ENCODE data around the gene NKG7.

NKG7 gene

DNA sequence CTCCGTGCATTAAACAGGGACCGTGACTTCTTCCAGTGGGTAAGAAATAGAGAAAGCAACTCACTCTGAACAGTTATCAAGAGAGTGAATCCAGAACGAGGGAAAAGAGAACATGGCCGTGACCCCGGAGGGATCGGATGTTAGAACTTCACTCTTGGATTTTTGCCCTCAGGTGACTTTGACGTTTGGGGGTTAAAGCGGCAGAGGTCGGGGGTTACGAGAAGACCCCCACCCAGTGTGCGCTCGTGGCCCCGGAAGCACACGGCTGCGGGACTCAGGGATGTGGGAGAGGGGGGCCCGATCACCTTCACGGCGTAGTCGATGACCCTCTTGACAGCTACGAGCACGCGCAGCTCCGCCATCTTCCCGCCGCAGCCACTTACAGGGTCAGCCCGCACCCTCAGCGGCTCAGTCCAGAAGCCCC, 6.5 kb downstream of the NKG7 start, which contains the start of gene ETFB:
Gene ETFB, minus strand, starts transcription at position 424 of the 424 bp plus-strand sequence. Its CDS starts 62 bp downstream, at position 362.
- peak within 1 kb of the TSS; percentile 95 to 100 for H3K27ac ChIP-seq
- DNase-seq (ENCODE audit: low spot score), result no peak
- TF ChIP-seq, protein P1, sequence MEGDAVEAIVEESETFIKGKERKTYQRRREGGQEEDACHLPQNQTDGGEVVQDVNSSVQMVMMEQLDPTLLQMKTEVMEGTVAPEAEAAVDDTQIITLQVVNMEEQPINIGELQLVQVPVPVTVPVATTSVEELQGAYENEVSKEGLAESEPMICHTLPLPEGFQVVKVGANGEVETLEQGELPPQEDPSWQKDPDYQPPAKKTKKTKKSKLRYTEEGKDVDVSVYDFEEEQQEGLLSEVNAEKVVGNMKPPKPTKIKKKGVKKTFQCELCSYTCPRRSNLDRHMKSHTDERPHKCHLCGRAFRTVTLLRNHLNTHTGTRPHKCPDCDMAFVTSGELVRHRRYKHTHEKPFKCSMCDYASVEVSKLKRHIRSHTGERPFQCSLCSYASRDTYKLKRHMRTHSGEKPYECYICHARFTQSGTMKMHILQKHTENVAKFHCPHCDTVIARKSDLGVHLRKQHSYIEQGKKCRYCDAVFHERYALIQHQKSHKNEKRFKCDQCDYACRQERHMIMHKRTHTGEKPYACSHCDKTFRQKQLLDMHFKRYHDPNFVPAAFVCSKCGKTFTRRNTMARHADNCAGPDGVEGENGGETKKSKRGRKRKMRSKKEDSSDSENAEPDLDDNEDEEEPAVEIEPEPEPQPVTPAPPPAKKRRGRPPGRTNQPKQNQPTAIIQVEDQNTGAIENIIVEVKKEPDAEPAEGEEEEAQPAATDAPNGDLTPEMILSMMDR (IDR thresholded peaks at IDR 0.05), result no peak
- H3K4me3 ChIP-seq, result peak within 1 kb of the TSS; percentile 84

DNA sequence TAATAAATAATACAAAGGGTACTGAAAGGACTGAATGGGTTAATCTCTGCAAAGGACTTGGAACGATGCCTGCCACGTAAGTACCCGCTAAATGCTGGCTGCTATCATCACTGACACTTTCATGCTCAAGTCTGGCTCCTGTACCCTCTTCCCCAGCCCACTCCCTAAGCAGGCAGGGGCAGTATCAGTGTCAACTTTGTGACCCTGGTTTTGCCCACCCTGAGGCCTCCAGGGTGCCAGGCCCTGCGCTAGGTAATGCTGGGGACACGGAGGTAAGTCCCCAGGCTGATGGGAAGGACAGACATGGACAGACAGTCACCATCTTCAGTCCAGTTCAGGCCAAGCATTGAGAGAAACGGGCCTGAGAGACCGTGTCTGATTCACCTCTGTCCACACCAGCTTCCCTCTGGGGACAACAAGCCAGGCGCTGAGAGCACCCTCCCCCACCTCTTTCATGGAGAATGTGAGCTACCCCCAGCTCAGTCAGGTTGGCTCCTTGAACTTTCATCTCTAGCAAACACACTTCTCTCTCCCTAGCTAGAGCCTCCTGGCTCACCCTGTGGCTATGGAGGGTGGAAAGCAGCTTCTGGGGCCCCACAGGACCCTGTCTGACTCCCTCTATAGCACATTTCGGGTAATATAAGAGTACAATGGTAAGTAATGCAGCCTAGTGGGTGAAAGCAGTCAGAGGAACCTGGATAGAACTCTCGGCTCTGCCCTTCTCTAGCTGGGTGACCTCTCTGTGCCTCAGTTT, 7.1 kb downstream of the NKG7 start:
- TF ChIP-seq, protein P1 (IDR thresholded peaks at IDR 0.05), result no peak
- DNase-seq (ENCODE audit: low spot score), result no peak
- H3K27ac ChIP-seq, result peak overlapping the region; percentile 95 to 100
- peak overlapping the region; percentile 84 for H3K4me3 ChIP-seq

DNA sequence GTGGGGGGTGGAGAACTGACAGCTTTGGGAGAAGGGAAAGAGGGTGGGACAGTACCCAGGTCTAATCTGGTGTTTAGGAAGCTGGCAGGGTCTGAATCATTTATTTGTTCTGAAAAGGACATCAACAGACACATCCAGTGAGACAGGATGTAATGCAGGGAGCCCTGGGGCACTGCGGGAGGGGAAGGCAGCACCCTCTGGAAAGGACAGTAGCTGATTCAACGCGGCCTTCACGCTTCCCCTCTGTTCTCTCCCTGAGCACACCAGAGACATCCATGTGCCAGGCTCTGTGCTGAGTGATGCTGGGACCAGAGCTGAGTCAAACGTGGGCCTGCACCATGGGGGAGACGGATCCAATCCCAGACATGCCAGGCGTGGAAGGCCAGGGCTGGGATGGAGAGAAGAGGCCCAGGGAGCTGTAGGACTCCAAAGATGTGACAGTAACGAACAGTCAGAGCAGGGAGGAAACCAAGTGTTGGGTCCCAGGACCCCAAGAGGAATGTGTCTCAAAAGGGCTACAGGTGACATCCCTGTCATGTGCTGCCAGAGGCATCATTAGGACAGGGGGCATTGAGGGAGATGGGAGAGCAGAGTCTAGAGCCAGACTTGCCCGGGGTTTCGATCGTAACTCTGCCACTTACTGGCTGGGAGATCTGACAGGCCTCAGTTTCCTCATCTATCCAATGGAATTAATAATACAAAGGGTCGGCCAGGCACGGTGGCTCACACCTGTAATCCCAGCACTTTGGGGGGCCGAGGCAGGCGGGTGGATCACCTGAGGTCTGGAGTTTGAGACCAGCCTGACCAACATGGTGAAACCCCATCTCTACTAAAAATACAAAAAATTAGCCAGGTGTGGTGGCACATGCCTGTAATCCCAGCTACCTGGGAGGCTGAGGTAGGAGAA, 8.0 kb downstream of the NKG7 start:
- peak overlapping the region in 1 of 2 donors; percentile 80 for H3K27ac ChIP-seq
- H3K4me3 ChIP-seq, result no peak overlapping the region
- TF ChIP-seq, protein P1 (IDR thresholded peaks at IDR 0.05), result no peak
- DNase-seq (ENCODE audit: low spot score), result no peak

DNA sequence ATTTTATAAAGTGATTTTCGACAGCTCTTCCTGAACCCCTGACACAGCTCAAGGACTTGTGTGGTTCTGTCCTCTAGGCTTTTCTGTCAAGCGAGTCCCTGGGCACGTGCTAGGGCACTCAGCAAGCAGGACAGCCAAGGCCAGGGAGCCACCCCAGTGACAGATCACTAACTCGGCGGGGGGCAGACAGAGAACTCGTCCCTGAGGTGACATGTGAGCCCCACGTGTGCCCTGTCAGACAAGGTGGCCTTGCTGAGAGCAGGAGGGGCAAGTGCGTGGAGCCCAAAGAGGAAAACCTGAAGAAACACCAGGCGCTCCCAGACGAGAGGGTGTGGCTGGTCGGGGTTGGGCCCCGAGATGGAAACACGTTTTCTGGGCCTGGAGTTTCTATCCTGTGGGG, 11.2 kb downstream of the NKG7 start:
- DNase-seq (ENCODE audit: low spot score), result no peak
- TF ChIP-seq, protein P1 (IDR thresholded peaks at IDR 0.05), result no peak
- no peak overlapping the region for H3K4me3 ChIP-seq
- H3K27ac ChIP-seq, result no peak overlapping the region

DNA sequence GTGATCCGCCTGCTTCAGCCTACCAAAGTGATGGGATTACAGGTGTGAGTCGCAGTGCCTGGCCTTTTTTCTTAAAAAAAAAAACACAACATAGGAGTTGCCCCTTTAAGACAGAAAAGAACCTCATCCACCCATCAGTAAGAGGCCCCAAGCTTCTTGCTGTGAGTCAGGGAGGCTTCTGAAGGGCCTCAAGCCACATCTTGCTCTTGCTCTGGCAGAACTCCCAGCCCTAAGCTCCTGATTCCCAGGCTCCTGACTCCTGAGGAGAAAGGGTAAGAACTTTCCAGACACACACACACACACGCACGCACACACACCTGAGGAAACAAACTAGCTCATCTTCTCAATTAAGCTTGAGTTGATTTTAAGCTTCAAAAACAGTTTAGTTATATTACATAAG, 13.2 kb downstream of the NKG7 start:
- H3K27ac ChIP-seq, result no peak overlapping the region
- DNase-seq (ENCODE audit: low spot score), result no peak
- TF ChIP-seq, protein P1 (IDR thresholded peaks at IDR 0.05), result no peak

DNA sequence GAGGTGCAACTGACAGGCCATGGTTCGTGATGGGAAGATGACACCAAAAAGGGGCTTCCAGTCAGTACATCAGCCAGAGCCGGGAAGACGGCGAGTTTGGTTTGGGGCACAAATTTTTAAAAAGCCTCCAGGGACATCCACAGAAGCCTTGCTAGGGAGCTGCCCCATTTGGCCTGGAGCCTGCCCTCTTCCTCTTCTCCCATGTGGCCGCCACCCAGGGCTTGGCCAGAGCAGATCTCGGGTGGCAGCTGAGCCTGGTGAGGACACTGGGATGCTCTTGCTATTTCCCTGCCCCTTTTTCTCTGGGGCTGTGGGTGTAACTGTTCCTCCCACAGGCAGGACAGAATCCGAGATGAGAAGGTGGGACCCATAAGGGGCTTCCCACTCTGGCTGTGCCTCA, 14.5 kb downstream of the NKG7 start:
- TF ChIP-seq, protein P1 (IDR thresholded peaks at IDR 0.05), result no peak
- Histone ChIP-seq H3K4me3 (no peak overlapping the region), H3K27ac (no peak overlapping the region)
- DNase-seq (ENCODE audit: low spot score), result no peak

More for the DNA sequence above, 13.2 kb downstream of the NKG7 start:
- H3K4me3 ChIP-seq, result no peak overlapping the region
